GM12891 (cell line): Measurements from ENCODE around the gene VPS26B.

Source experiments
- PAX5 ChIP-seq: IDR thresholded peaks from 2 replicates; pipeline ENCODE4 v1.6.1; 2011; ENCODE audit warnings: low read length, moderate library complexity, mild to moderate bottlenecking; ENCODE audit not compliant: insufficient read depth, severe bottlenecking
- POLR2A ChIP-seq: IDR thresholded peaks from 2 replicates; pipeline ENCODE4 v1.6.1; 2011; ENCODE audit warnings: low read depth, low read length, control low read depth
- POLR2AphosphoS5 ChIP-seq: IDR thresholded peaks from 2 replicates; pipeline ENCODE4 v1.6.1; 2011; ENCODE audit warnings: low read depth, low read length, control low read depth
- POU2F2 ChIP-seq: IDR thresholded peaks from 2 replicates; pipeline ENCODE4 v1.6.1; 2011; ENCODE audit warnings: low read depth, mild to moderate bottlenecking, control low read depth, low read length, moderate library complexity
- SPI1 ChIP-seq: IDR thresholded peaks from 2 replicates; pipeline ENCODE4 v1.6.1; 2011; ENCODE audit warnings: low read depth, low read length, control low read depth
- TAF1 ChIP-seq: IDR thresholded peaks from 2 replicates; pipeline ENCODE4 v1.6.1; 2011; ENCODE audit warnings: low read depth, low read length, control low read depth

DNA sequence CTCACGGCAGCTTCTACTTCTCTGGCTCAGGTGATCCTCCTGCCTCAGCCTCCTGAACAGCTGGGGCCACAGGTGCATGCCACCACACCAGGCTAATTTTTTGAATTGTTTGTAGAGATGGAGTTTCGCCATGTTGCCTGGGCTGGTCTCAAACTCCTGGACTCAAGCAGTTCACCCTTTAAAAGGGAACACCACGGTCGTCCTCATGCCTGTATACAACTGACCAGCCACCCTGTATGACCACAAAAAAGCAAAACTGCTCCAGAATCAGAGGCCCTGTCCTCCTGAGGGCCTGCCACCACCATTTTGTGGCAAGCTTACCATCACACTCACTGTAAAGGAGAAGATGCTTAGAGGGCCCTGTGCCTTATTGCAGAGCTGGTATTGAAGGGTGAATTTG is 53.9 kb downstream of the VPS26B start:
- TF ChIP-seq POLR2AphosphoS5 (no peak), POLR2A (no peak), TAF1 (no peak), SPI1 (no peak), PAX5 (no peak), POU2F2 (no peak)
